ENCODE data around the gene XPNPEP2. TPM values are rescaled to one million over a fixed set of nuclear protein-coding genes. Genes with fewer than 3 reads are reported as not detected.

Gene XPNPEP2
- total and polyA plus RNA-seq, 4 donors = 0.19 to 23.0 (median 4.9) TPM

- TF ChIP-seq FOXA1 (IDR thresholded peaks at IDR 0.05) = no peak
- TF ChIP-seq FOXA2 (IDR thresholded peaks at IDR 0.05) = no peak
- no peak for TF ChIP-seq ATF3 (IDR thresholded peaks at IDR 0.05)
- H3K36me3 ChIP-seq (ENCODE audit: control insufficient read depth in 4 of 4, insufficient read depth in 3 of 4, low read depth in 1 of 4, low read length in 3 of 4) = no peaks in the 10 kb centered on the region
- no peak for DNase-seq (ENCODE audit: low spot score)
Measured at GRCh38 chrX:129791961-129792570, 53.3 kb downstream of the XPNPEP2 start.

GRCh38 chrX:129792586-129793291 is 54.0 kb downstream of the XPNPEP2 start:
- Histone ChIP-seq H3K36me3 (ENCODE audit: control insufficient read depth in 4 of 4, insufficient read depth in 3 of 4, low read depth in 1 of 4, low read length in 3 of 4) (no peaks in the 10 kb centered on the region), H3K4me1 (ENCODE audit: control insufficient read depth in 4 of 4, insufficient read depth in 4 of 4, low read length in 3 of 4) (no peaks in the 10 kb centered on the region), H3K27me3 (ENCODE audit: control insufficient read depth in 4 of 4, insufficient read depth in 4 of 4, low read length in 3 of 4) (no peaks in the 10 kb centered on the region), H3K9ac (ENCODE audit: low read depth in 1 of 2, low read length in 2 of 2) (no peak overlapping the region), H3K27ac (ENCODE audit: low read depth in 1 of 2, low read length in 2 of 2) (no peak overlapping the region), H3K9me3 (ENCODE audit: control insufficient read depth in 4 of 4, low read length in 3 of 4) (no peaks in the 10 kb centered on the region), H3K4me3 (ENCODE audit: low read depth in 1 of 3, low read length in 3 of 3) (no peak overlapping the region)
- no peak for DNase-seq (ENCODE audit: low spot score)
- TF ChIP-seq CTCF (IDR thresholded peaks at IDR 0.05; ENCODE audit: low read depth, low read length, missing input control) = no peak
- TF ChIP-seq NR2F2 (IDR thresholded peaks at IDR 0.05) = no peak
- no peak for TF ChIP-seq TAF1 (conservative IDR thresholded peaks at IDR 0.05)
- no peak for TF ChIP-seq HNF4A (conservative IDR thresholded peaks at IDR 0.05)
- no peak for TF ChIP-seq ATF3 (IDR thresholded peaks at IDR 0.05)
- 93% methylated on average over 18 of the region's 18 CpGs for WGBS

More at GRCh38 chrX:129791961-129792570, 53.3 kb downstream of the XPNPEP2 start:
- H3K27ac ChIP-seq (ENCODE audit: low read depth in 1 of 2, low read length in 2 of 2) = no peak overlapping the region
- 67% methylated on average over 11 of the region's 11 CpGs for WGBS
- H3K9me3 ChIP-seq (ENCODE audit: control insufficient read depth in 4 of 4, low read length in 3 of 4) = no peaks in the 10 kb centered on the region
- H3K4me3 ChIP-seq (ENCODE audit: low read depth in 1 of 3, low read length in 3 of 3) = no peak overlapping the region
- no peaks in the 10 kb centered on the region for H3K27me3 ChIP-seq (ENCODE audit: control insufficient read depth in 4 of 4, insufficient read depth in 4 of 4, low read length in 3 of 4)
- no peaks in the 10 kb centered on the region for H3K4me1 ChIP-seq (ENCODE audit: control insufficient read depth in 4 of 4, insufficient read depth in 4 of 4, low read length in 3 of 4)
- H3K9ac ChIP-seq (ENCODE audit: low read depth in 1 of 2, low read length in 2 of 2) = no peak overlapping the region

- Histone ChIP-seq H3K27me3 (ENCODE audit: control insufficient read depth in 4 of 4, insufficient read depth in 4 of 4, low read length in 3 of 4) (no peaks in the 10 kb centered on the region), H3K9ac (ENCODE audit: low read depth in 1 of 2, low read length in 2 of 2) (no peak overlapping the region), H3K27ac (ENCODE audit: low read depth in 1 of 2, low read length in 2 of 2) (no peak overlapping the region), H3K9me3 (ENCODE audit: control insufficient read depth in 4 of 4, low read length in 3 of 4) (no peaks in the 10 kb centered on the region), H3K36me3 (ENCODE audit: control insufficient read depth in 4 of 4, insufficient read depth in 3 of 4, low read depth in 1 of 4, low read length in 3 of 4) (peaks cover 0 to 2% (median 0%) of the 10 kb centered on the region in 4 donors), H3K4me1 (ENCODE audit: control insufficient read depth in 4 of 4, insufficient read depth in 4 of 4, low read length in 3 of 4) (no peaks in the 10 kb centered on the region), H3K4me3 (ENCODE audit: low read depth in 1 of 3, low read length in 3 of 3) (no peak overlapping the region)
- WGBS = 93% methylated on average over 20 of the region's 20 CpGs
- TF ChIP-seq YY1 (IDR thresholded peaks at IDR 0.05) = no peak
- DNase-seq (ENCODE audit: low spot score) = no peak
Measured at GRCh38 chrX:129793604-129794191, 54.9 kb downstream of the XPNPEP2 start.

GRCh38 chrX:129795584-129795983 is 56.8 kb downstream of the XPNPEP2 start:
- WGBS = 84% methylated on average over 1 of the region's 1 CpG
- no peak overlapping the region for H3K4me3 ChIP-seq (ENCODE audit: low read depth in 1 of 3, low read length in 3 of 3)
- no peak overlapping the region for H3K27ac ChIP-seq (ENCODE audit: low read depth in 1 of 2, low read length in 2 of 2)
- no peak overlapping the region for H3K9ac ChIP-seq (ENCODE audit: low read depth in 1 of 2, low read length in 2 of 2)
- H3K4me1 ChIP-seq (ENCODE audit: control insufficient read depth in 4 of 4, insufficient read depth in 4 of 4, low read length in 3 of 4) = no peaks in the 10 kb centered on the region
- no peak for DNase-seq (ENCODE audit: low spot score)
- H3K36me3 ChIP-seq (ENCODE audit: control insufficient read depth in 4 of 4, insufficient read depth in 3 of 4, low read depth in 1 of 4, low read length in 3 of 4) = peaks cover 0 to 2% (median 0%) of the 10 kb centered on the region in 4 donors
- H3K9me3 ChIP-seq (ENCODE audit: control insufficient read depth in 4 of 4, low read length in 3 of 4) = no peaks in the 10 kb centered on the region
- TF ChIP-seq RAD21 (IDR thresholded peaks at IDR 0.05) (no peak), RXRA (IDR thresholded peaks at IDR 0.05) (no peak), HNF4G (IDR thresholded peaks at IDR 0.05) (no peak), MAX (IDR thresholded peaks at IDR 0.05) (no peak), REST (IDR thresholded peaks at IDR 0.05) (no peak), ATF3 (IDR thresholded peaks at IDR 0.05) (no peak), GABPA (IDR thresholded peaks at IDR 0.05 in 1 of 2, conservative IDR thresholded peaks at IDR 0.05 in 1 of 2) (no peak), FOXA1 (IDR thresholded peaks at IDR 0.05) (no peak), FOXA2 (IDR thresholded peaks at IDR 0.05) (no peak), SP1 (IDR thresholded peaks at IDR 0.05) (no peak)
- H3K27me3 ChIP-seq (ENCODE audit: control insufficient read depth in 4 of 4, insufficient read depth in 4 of 4, low read length in 3 of 4) = no peaks in the 10 kb centered on the region

Measured in liver (tissue), 9 donors.